ENCODE measurements around the gene RUFY4. TPM values are rescaled to one million over a fixed set of nuclear protein-coding genes. Genes with fewer than 3 reads are reported as not detected.
"Not testable (repeated sequence)": the region's sequence is repeated elsewhere in the genome, so short reads cannot be mapped to it uniquely, and the experiment has no call there.

RUFY4 gene
- total RNA-seq, 1 donor from 2014 or later = not detected

GRCh38 chr2:218033208-218033589 lies 35.9 kb upstream of the RUFY4 start:
- H3K36me3 ChIP-seq = no peaks in the 10 kb centered on the region
- no peak for ATAC-seq
- no peak for DNase-seq
- intact Hi-C loops (cut with DNase I) = no loop called here
- H3K27me3 ChIP-seq (ENCODE audit: low read depth) = peaks cover 14% of the 10 kb centered on the region
- H3K9me3 ChIP-seq = no peaks in the 10 kb centered on the region
- no peak overlapping the region for H3K4me3 ChIP-seq
- H3K4me1 ChIP-seq = peaks cover 10% of the 10 kb centered on the region
- no peak overlapping the region for H3K27ac ChIP-seq
- no peak for TF ChIP-seq CTCF (IDR thresholded peaks at IDR 0.05)

- H3K27me3 ChIP-seq (ENCODE audit: low read depth) = peaks cover 14% of the 10 kb centered on the region
- intact Hi-C loops (cut with DNase I) = no loop called here
- no peaks in the 10 kb centered on the region for H3K9me3 ChIP-seq
- H3K4me1 ChIP-seq = peaks cover 10% of the 10 kb centered on the region
- no peak for TF ChIP-seq CTCF (IDR thresholded peaks at IDR 0.05)
- DNase-seq (no peak), ATAC-seq (peak in 1 of 2 donors; percentile 7)
- no peak overlapping the region for H3K27ac ChIP-seq
- peak overlapping the region; percentile 28 for H3K4me3 ChIP-seq
- H3K36me3 ChIP-seq = no peaks in the 10 kb centered on the region
Measured at GRCh38 chr2:218033590-218034496, 35.2 kb upstream of the RUFY4 start.

- peak; percentile 77 for TF ChIP-seq CTCF (IDR thresholded peaks at IDR 0.05)
- H3K27ac ChIP-seq; intact Hi-C loops (cut with DNase I); H3K9me3 ChIP-seq; H3K36me3 ChIP-seq: not testable (repeated sequence)
- H3K27me3 ChIP-seq (ENCODE audit: low read depth) = peaks cover 14% of the 10 kb centered on the region
- DNase-seq = peak; percentile 78
- peak; percentile 85 to 90 for ATAC-seq
- peaks cover 10% of the 10 kb centered on the region for H3K4me1 ChIP-seq
- peak overlapping the region; percentile 28 for H3K4me3 ChIP-seq
Measured at GRCh38 chr2:218034497-218035213, 34.4 kb upstream of the RUFY4 start.

GRCh38 chr2:218035463-218036100 lies 33.5 kb upstream of the RUFY4 start:
- H3K27ac ChIP-seq = no peak overlapping the region
- H3K9me3 ChIP-seq = no peaks in the 10 kb centered on the region
- no peak for TF ChIP-seq CTCF (IDR thresholded peaks at IDR 0.05)
- peaks cover 10% of the 10 kb centered on the region for H3K4me1 ChIP-seq
- ATAC-seq (no peak), DNase-seq (no peak)
- intact Hi-C loops (cut with DNase I) = no loop called here
- H3K4me3 ChIP-seq = no peak overlapping the region
- H3K36me3 ChIP-seq = no peaks in the 10 kb centered on the region
- H3K27me3 ChIP-seq (ENCODE audit: low read depth) = peaks cover 14% of the 10 kb centered on the region

- Histone ChIP-seq H3K36me3 (no peaks in the 10 kb centered on the region), H3K27ac (no peak overlapping the region), H3K4me1 (peaks cover 10% of the 10 kb centered on the region), H3K4me3 (no peak overlapping the region), H3K27me3 (ENCODE audit: low read depth) (peaks cover 14% of the 10 kb centered on the region), H3K9me3 (no peaks in the 10 kb centered on the region)
- TF ChIP-seq CTCF (IDR thresholded peaks at IDR 0.05) = no peak
- no peak for ATAC-seq
- no peak for DNase-seq
- intact Hi-C loops (cut with DNase I) = no loop called here
Measured at GRCh38 chr2:218036371-218036770, 32.7 kb upstream of the RUFY4 start.

Data from lower lobe of right lung (tissue), 2 donors.